ENCODE data around the gene PTPRT. TPM values are rescaled to one million over a fixed set of nuclear protein-coding genes. Genes with fewer than 3 reads are reported as not detected.

PTPRT gene
- total RNA-seq, 2 experiments from 2014 or later: not detected

DNA sequence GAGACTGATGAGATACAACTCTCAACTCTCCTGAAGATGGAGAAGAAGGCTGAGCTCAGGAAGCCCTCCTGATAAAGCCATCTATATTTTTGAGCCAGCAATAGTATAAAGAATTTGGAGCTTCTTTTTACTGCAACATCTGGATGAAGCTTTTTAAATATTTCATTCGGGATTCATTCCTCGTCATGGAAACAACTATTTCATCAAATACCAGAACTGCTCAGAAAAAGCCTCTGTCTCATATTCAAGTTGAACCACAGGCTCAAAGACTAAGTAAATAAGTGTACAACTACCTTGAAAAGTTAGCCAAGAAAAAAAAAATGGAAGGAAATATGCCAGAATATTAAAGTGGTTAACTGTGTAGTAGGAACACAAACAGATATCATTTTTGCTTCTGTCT, 37.8 kb downstream of the PTPRT start:
- no peaks in the 10 kb centered on the region for H3K27me3 Mint-ChIP-seq (ENCODE audit: low read depth)
- POLR2A ChIA-PET: no interaction called here
- no peaks in the 10 kb centered on the region for H3K36me3 Mint-ChIP-seq (ENCODE audit: low read depth)
- no peak for ATAC-seq
- no peak overlapping the region for H3K27ac Mint-ChIP-seq
- no peak for DNase-seq
- no peaks in the 10 kb centered on the region for H3K4me1 Mint-ChIP-seq (ENCODE audit: low read depth)
- CTCF ChIA-PET: interaction anchor here (0.7 kb wide), 1 partner anchor 34 kb away, joined by 3 read pairs; no protein-coding TSS in a partner anchor
- H3K4me3 Mint-ChIP-seq: no peak overlapping the region
- H3K9me3 Mint-ChIP-seq (ENCODE audit: insufficient read depth): no peaks in the 10 kb centered on the region

DNA sequence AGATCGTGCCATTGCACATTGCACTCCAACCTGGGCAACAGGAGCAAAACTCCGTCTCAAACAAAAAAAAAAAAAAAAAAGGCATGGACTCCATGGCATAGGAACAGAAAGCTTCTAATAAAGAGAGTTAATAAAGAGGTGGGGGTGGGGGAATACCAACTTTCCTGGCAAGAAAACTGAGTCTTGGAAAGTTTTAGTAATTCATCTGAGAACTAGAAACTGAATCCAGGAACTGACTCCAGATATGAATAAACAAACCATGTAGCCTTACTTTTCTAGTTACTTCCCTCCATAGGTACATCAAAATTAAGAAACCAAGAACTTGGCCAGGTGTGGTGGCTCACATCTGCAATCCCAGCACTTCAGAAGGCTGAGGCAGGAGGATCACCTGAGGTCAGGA, 38.5 kb downstream of the PTPRT start:
- H3K27ac Mint-ChIP-seq: no peak overlapping the region
- no peak overlapping the region for H3K4me3 Mint-ChIP-seq
- H3K9me3 Mint-ChIP-seq (ENCODE audit: insufficient read depth): no peaks in the 10 kb centered on the region
- no peaks in the 10 kb centered on the region for H3K4me1 Mint-ChIP-seq (ENCODE audit: low read depth)
- CTCF ChIA-PET: no interaction called here
- no peak for DNase-seq
- H3K27me3 Mint-ChIP-seq (ENCODE audit: low read depth): no peaks in the 10 kb centered on the region
- no peak for ATAC-seq
- no peaks in the 10 kb centered on the region for H3K36me3 Mint-ChIP-seq (ENCODE audit: low read depth)
- POLR2A ChIA-PET: no interaction called here

DNA sequence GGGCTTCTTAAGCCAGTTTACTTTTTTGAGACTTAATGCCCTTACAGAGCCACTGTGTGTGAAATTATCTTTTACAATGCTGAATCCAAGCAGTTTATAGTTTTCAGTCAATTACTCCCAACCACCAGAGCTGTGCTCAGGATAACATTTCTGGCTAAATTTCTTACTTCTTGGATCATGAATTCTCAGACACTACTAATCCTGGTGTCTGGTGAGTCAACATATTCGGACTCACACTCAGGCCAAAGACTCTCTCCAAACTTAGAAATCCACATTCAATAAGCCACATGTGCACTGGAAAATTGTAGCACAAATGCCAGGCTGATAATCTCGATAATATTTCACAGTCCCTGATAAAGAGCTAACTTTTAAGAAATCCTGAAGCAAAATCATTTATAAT, 49.0 kb downstream of the PTPRT start:
- no peak overlapping the region for H3K4me3 Mint-ChIP-seq
- no peaks in the 10 kb centered on the region for H3K9me3 Mint-ChIP-seq (ENCODE audit: insufficient read depth)
- H3K27ac Mint-ChIP-seq: no peak overlapping the region
- no peak for ATAC-seq
- CTCF ChIA-PET: no interaction called here
- H3K4me1 Mint-ChIP-seq (ENCODE audit: low read depth): no peaks in the 10 kb centered on the region
- POLR2A ChIA-PET: no interaction called here
- H3K27me3 Mint-ChIP-seq (ENCODE audit: low read depth): no peaks in the 10 kb centered on the region
- H3K36me3 Mint-ChIP-seq (ENCODE audit: low read depth): no peaks in the 10 kb centered on the region
- DNase-seq: no peak

DNA sequence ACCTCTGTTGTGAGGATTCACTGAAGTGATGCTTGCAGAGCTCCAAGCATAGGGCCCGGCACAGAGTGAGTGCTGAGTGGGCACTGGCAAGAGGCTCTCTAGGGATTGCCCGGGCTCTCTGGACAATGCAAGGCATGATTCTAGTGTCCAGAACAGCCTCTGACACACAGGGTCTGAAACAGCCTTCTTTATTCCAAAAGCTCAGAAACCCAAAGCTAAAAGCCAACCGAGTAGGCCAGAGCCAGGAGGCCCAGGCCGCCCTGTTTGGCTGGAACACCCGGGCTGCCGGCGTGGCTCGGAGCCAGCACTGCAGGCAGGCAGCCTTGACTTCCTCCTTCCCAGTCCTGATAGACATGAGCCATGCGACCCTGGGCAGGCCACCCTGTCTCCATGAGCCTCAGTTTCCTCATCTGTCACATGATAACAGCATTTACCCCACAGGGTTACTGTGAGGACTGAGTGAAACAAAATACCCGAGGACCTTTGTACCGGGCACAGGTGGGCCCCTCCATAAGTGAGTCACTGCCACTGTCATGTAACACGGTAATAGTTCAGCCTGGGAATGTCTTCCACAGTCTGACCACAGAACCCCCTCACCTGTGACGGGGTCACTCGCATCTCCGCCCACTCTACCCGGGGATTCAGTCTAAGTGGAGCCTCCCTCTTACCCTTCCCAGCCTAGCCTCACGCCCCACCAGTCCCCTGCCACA, 51.5 kb downstream of the PTPRT start:
- Mint-ChIP-seq H3K4me1 (ENCODE audit: low read depth) (no peaks in the 10 kb centered on the region), H3K27me3 (ENCODE audit: low read depth) (no peaks in the 10 kb centered on the region), H3K4me3 (no peak overlapping the region), H3K9me3 (ENCODE audit: insufficient read depth) (no peaks in the 10 kb centered on the region), H3K27ac (no peak overlapping the region), H3K36me3 (ENCODE audit: low read depth) (no peaks in the 10 kb centered on the region)
- DNase-seq: no peak
- ATAC-seq: no peak
- ChIA-PET CTCF (no interaction called here), POLR2A (no interaction called here)

DNA sequence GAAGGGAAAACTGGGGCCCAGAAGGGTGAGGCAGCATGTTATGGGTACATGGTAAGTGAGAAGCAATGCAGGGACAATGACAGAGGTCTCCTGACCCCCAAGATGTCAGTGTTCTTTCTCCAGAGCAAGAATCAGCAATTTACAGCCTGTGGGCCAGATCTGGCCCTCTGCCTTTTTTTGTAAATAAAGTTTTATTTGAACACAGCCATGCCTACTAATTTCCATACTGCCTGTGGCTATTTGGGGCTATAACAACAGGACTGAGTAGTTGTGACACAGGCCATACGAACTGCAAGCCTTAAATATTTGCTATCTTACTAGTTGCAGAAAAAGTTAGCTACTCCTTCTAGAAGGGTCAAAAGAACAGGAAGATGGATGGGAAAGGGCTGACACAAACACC, 52.5 kb downstream of the PTPRT start:
- H3K27me3 Mint-ChIP-seq (ENCODE audit: low read depth): no peaks in the 10 kb centered on the region
- no peak for DNase-seq
- no peaks in the 10 kb centered on the region for H3K9me3 Mint-ChIP-seq (ENCODE audit: insufficient read depth)
- ChIA-PET POLR2A (no interaction called here), CTCF (no interaction called here)
- H3K4me1 Mint-ChIP-seq (ENCODE audit: low read depth): no peaks in the 10 kb centered on the region
- no peak overlapping the region for H3K27ac Mint-ChIP-seq
- no peak for ATAC-seq
- H3K4me3 Mint-ChIP-seq: no peak overlapping the region
- no peaks in the 10 kb centered on the region for H3K36me3 Mint-ChIP-seq (ENCODE audit: low read depth)

DNA sequence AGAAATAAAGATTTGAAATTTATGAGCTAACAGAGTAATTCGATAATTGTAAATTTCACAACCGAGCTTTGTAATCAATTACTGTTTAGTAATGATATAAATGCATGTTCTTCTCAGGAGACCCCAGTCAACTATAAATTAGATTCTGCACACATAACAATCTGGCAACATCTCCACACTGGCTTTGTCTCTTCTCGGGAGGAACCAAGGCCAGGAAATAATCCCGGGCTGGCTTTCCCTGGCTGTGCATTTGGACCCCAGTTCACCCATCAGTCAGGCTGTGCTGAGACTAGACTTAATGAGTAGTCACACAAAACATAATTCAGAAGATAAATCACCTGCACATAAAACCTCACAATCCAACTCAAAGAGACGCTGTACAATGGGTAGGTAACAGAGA, 65.5 kb downstream of the PTPRT start:
- ChIA-PET POLR2A (no interaction called here), CTCF (no interaction called here)
- no peaks in the 10 kb centered on the region for H3K27me3 Mint-ChIP-seq (ENCODE audit: low read depth)
- no peak for DNase-seq
- no peaks in the 10 kb centered on the region for H3K4me1 Mint-ChIP-seq (ENCODE audit: low read depth)
- no peak overlapping the region for H3K27ac Mint-ChIP-seq
- H3K9me3 Mint-ChIP-seq (ENCODE audit: insufficient read depth): no peaks in the 10 kb centered on the region
- no peak overlapping the region for H3K4me3 Mint-ChIP-seq
- no peaks in the 10 kb centered on the region for H3K36me3 Mint-ChIP-seq (ENCODE audit: low read depth)
- no peak for ATAC-seq

DNA sequence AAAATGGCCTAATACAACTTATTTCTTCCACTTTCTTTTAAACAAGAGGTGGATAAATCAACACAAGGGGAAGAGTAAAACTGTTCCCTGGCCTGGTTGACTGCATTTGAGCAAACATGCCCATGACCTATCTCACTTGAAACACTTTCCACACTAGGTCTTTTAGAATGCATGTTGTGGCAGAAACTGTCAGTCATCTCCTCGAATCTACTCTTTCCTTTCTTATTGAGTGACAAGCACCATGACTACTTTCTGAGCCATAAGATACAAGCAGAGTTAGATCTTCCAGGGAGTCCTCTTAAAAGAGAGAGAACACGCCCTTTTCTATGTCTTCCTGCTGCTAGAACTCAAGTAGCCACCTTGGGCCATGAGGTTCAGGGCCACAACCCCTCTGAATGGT, 66.5 kb downstream of the PTPRT start:
- H3K9me3 Mint-ChIP-seq (ENCODE audit: insufficient read depth): no peaks in the 10 kb centered on the region
- H3K4me1 Mint-ChIP-seq (ENCODE audit: low read depth): no peaks in the 10 kb centered on the region
- H3K27ac Mint-ChIP-seq: no peak overlapping the region
- no peaks in the 10 kb centered on the region for H3K36me3 Mint-ChIP-seq (ENCODE audit: low read depth)
- CTCF ChIA-PET: no interaction called here
- no peak for ATAC-seq
- POLR2A ChIA-PET: no interaction called here
- H3K4me3 Mint-ChIP-seq: no peak overlapping the region
- no peaks in the 10 kb centered on the region for H3K27me3 Mint-ChIP-seq (ENCODE audit: low read depth)
- DNase-seq: no peak

DNA sequence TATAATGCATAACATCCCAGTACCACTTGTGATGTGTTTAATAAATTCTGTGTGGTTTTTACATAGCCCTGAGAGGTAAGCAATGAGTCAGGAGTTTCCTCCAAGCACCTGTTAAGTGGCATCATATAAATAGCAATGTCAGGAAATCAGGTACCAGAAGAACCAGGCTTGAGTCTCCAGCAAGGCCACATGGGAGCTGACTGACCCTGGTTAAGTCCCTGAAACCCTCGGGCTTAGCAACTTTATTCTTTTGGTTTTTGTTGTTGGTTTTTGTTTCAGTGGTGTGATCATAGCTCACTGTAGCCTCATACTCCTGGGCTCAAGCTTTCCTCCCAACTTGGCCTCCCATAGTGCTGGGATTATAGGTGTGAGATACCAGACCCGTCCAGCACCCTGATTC, 70.0 kb downstream of the PTPRT start:
- ATAC-seq: no peak
- Mint-ChIP-seq H3K27ac (no peak overlapping the region), H3K27me3 (ENCODE audit: low read depth) (no peaks in the 10 kb centered on the region), H3K9me3 (ENCODE audit: insufficient read depth) (no peaks in the 10 kb centered on the region), H3K4me1 (ENCODE audit: low read depth) (no peaks in the 10 kb centered on the region), H3K4me3 (no peak overlapping the region), H3K36me3 (ENCODE audit: low read depth) (no peaks in the 10 kb centered on the region)
- DNase-seq: no peak
- ChIA-PET CTCF (no interaction called here), POLR2A (no interaction called here)

DNA sequence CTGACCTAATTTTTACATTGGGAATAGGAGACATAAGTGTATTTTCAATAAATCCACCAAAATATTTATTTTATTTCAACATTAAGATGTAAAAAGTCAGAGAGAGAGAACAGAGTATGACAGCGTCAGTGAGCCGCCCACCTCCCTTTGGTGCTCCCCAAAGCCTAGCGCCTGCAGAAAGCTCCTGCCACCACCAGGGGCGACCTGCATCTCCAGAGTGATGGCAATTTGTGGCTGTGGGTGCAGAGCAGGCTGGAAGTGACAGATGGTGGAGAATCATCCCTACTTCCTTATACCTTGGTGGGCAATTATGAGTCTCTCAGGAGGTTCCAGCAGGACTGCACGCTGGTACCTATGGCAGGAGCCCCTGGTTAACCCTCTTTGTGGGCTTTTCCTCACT, 87.3 kb downstream of the PTPRT start:
- no peaks in the 10 kb centered on the region for H3K36me3 Mint-ChIP-seq (ENCODE audit: low read depth)
- no peak for DNase-seq
- CTCF ChIA-PET: no interaction called here
- H3K4me1 Mint-ChIP-seq (ENCODE audit: low read depth): no peaks in the 10 kb centered on the region
- no peak overlapping the region for H3K4me3 Mint-ChIP-seq
- POLR2A ChIA-PET: no interaction called here
- ATAC-seq: no peak
- no peaks in the 10 kb centered on the region for H3K27me3 Mint-ChIP-seq (ENCODE audit: low read depth)
- no peak overlapping the region for H3K27ac Mint-ChIP-seq
- no peaks in the 10 kb centered on the region for H3K9me3 Mint-ChIP-seq (ENCODE audit: insufficient read depth)

DNA sequence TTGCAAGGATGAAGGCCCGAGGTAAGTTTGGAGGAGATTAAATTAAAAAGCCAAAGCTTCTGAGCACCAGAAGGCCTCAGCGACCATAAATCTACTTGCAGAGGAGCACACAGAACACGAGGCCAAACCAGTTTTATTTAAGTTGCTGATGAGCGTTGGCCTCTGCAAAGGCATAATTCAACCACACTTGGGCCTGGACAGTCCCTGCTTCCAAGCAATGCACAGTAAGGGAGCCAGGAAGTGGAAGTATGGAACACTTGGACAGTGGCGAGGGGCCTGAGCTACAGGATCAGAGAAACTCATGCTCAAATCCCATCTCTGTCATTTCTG, 92.8 kb downstream of the PTPRT start:
- Mint-ChIP-seq H3K27me3 (ENCODE audit: low read depth) (no peaks in the 10 kb centered on the region), H3K4me1 (ENCODE audit: low read depth) (no peaks in the 10 kb centered on the region), H3K27ac (no peak overlapping the region), H3K4me3 (no peak overlapping the region), H3K9me3 (ENCODE audit: insufficient read depth) (no peaks in the 10 kb centered on the region), H3K36me3 (ENCODE audit: low read depth) (no peaks in the 10 kb centered on the region)
- no peak for ATAC-seq
- ChIA-PET POLR2A (no interaction called here), CTCF (no interaction called here)
- no peak for DNase-seq

DNA sequence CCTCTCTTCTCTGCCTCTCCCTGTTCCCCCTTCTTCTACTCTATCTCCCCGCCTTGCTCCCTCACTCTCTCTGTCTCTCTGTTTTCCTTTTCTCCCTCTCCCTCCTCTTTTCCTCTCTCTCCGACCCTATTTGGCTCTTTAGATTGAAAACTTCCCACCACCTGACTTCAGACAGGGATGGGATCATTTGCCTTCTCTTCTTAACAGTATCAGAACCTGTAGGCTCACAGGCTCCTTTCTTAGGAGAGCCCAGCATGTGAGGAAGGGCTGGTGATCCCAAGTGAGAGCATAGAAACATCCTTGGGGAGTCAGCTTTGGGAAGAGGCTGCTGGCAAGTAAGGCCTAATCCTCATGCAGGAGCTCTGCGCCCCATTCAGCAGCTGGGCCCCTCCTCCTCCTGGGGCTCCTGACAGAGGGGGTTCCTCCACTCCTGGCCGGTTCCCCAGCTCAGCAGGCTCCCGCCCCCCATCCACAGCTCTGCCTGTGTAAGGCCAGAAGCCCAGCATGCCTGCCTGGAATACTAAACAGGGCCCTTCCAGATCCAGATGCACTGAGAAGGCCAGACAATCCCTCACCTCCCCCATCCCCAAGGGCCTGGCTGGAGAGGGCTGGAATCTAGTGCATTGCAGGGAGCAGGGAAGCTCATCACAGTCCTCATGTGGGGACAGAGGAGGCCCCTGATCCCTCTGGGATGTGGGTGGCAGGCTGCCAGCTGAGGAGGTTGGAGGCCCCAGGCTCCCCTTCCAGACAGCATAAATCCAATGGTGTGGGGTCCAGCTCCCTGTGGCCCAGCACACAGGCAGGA, 93.4 kb downstream of the PTPRT start:
- CTCF ChIA-PET: no interaction called here
- H3K36me3 Mint-ChIP-seq (ENCODE audit: low read depth): no peaks in the 10 kb centered on the region
- no peak overlapping the region for H3K4me3 Mint-ChIP-seq
- DNase-seq (no peak), ATAC-seq (no peak)
- H3K9me3 Mint-ChIP-seq (ENCODE audit: insufficient read depth): no peaks in the 10 kb centered on the region
- no peak overlapping the region for H3K27ac Mint-ChIP-seq
- POLR2A ChIA-PET: no interaction called here
- H3K4me1 Mint-ChIP-seq (ENCODE audit: low read depth): no peaks in the 10 kb centered on the region
- no peaks in the 10 kb centered on the region for H3K27me3 Mint-ChIP-seq (ENCODE audit: low read depth)

DNA sequence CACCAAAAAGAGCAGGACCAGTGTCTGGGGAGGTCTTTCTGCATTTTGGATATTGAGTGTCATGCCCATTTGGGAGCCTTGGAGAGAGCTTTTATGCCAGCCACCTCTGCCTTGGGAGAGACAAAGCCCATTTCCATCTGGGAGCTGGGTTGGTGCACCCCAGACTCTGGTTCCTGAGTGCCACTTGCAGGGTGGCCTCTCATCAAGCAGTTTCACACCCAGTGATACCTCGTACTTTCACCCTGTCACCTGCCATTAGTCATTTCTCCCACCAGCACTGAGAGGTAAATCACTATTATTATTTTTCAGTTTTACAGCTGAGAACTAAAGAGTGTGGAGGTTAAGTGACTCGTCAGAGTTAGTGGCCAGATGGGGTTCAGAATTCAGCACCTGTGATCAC, 94.7 kb downstream of the PTPRT start:
- Mint-ChIP-seq H3K9me3 (ENCODE audit: insufficient read depth) (no peaks in the 10 kb centered on the region), H3K36me3 (ENCODE audit: low read depth) (no peaks in the 10 kb centered on the region), H3K4me3 (no peak overlapping the region), H3K4me1 (ENCODE audit: low read depth) (no peaks in the 10 kb centered on the region), H3K27me3 (ENCODE audit: low read depth) (no peaks in the 10 kb centered on the region), H3K27ac (no peak overlapping the region)
- ChIA-PET POLR2A (no interaction called here), CTCF (no interaction called here)
- ATAC-seq (no peak), DNase-seq (no peak)

Data from activated CD8-positive, alpha-beta T cell treated with anti-CD3 and anti-CD28 coated beads, Interleukin-2, amount 10 ng/mL, durations not matched to agents 7 days and 5 days (primary cell).